HG03354 (cell line): Measurements from ENCODE around the gene STIM1.
"Not testable (repeated sequence)": the region's sequence is repeated elsewhere in the genome, so short reads cannot be mapped to it uniquely, and the experiment has no call there.

Experiments
- ATAC-seq: cut with Tn5 transposase; IDR thresholded peaks from one replicate; pipeline ENCODE4 v1.9.1; 2021; ENCODE audit warnings: mild to moderate bottlenecking; ENCODE audit not compliant: unreplicated experiment, poor library complexity, severe bottlenecking

Gene STIM1

GRCh38 chr11:3849297-3849874, 6.1 kb upstream of the STIM1 start:
- ATAC-seq = peak; percentile 70

GRCh38 chr11:3853545-3853842, 2.0 kb upstream of the STIM1 start:
- ATAC-seq = no peak

- peak; percentile 48 for ATAC-seq
Measured at GRCh38 chr11:3853899-3854659, 1.4 kb upstream of the STIM1 start.

- no peak for ATAC-seq
Measured at GRCh38 chr11:3854660-3854976, 846 bp upstream of the STIM1 start.

- peak; percentile 26 for ATAC-seq
Measured at GRCh38 chr11:3855808-3856491, 486 bp downstream of the STIM1 start.

- no peak for ATAC-seq
Measured at GRCh38 chr11:3856856-3857553, 1.5 kb downstream of the STIM1 start.

- no peak for ATAC-seq
Measured at GRCh38 chr11:3857628-3858027, 2.2 kb downstream of the STIM1 start.

- ATAC-seq = peak; percentile 39
Measured at GRCh38 chr11:3859373-3859881, 4.0 kb downstream of the STIM1 start.

GRCh38 chr11:3860375-3860774, 4.9 kb downstream of the STIM1 start:
- no peak for ATAC-seq

- not testable (repeated sequence) for ATAC-seq
Measured at GRCh38 chr11:3860898-3861393, 5.5 kb downstream of the STIM1 start.

- no peak for ATAC-seq
Measured at GRCh38 chr11:3861683-3862082, 6.2 kb downstream of the STIM1 start.

GRCh38 chr11:3865388-3866193, 10.1 kb downstream of the STIM1 start:
- ATAC-seq = no peak

- no peak for ATAC-seq
Measured at GRCh38 chr11:3866206-3866605, 10.7 kb downstream of the STIM1 start.

- no peak for ATAC-seq
Measured at GRCh38 chr11:3866836-3867208, 11.4 kb downstream of the STIM1 start.

- peak; percentile 70 for ATAC-seq
Measured at GRCh38 chr11:3867209-3868091, 12.0 kb downstream of the STIM1 start.

- ATAC-seq = no peak
Measured at GRCh38 chr11:3873712-3874349, 18.4 kb downstream of the STIM1 start.

- no peak for ATAC-seq
Measured at GRCh38 chr11:3876613-3877012, 21.1 kb downstream of the STIM1 start.
